ENCODE data around the gene HLX.

GRCh38 chr1:220876511-220877376 lies 2.5 kb upstream of the HLX start:
- TF ChIP-seq POLR2AphosphoS5 (IDR thresholded peaks at IDR 0.05; ENCODE audit: low read depth, low read length) (no peak), ELF1 (IDR thresholded peaks at IDR 0.05) (no peak), USF1 (IDR thresholded peaks at IDR 0.05; ENCODE audit: borderline replicate concordance, low read depth) (no peak), EP300 (IDR thresholded peaks at IDR 0.05; ENCODE audit: borderline replicate concordance in 1 of 2, low read depth in 1 of 2, low read length in 1 of 2) (no peak), GABPA (IDR thresholded peaks at IDR 0.05; ENCODE audit: low read depth) (no peak), TAF1 (IDR thresholded peaks at IDR 0.05; ENCODE audit: borderline replicate concordance, low read depth, low read length) (no peak), GATA2 (CRISPR knock-in tag; IDR thresholded peaks at IDR 0.05) (no peak)
- TF ChIP-seq, protein P1, sequence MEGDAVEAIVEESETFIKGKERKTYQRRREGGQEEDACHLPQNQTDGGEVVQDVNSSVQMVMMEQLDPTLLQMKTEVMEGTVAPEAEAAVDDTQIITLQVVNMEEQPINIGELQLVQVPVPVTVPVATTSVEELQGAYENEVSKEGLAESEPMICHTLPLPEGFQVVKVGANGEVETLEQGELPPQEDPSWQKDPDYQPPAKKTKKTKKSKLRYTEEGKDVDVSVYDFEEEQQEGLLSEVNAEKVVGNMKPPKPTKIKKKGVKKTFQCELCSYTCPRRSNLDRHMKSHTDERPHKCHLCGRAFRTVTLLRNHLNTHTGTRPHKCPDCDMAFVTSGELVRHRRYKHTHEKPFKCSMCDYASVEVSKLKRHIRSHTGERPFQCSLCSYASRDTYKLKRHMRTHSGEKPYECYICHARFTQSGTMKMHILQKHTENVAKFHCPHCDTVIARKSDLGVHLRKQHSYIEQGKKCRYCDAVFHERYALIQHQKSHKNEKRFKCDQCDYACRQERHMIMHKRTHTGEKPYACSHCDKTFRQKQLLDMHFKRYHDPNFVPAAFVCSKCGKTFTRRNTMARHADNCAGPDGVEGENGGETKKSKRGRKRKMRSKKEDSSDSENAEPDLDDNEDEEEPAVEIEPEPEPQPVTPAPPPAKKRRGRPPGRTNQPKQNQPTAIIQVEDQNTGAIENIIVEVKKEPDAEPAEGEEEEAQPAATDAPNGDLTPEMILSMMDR (IDR thresholded peaks at IDR 0.05): no peak
- TF ChIP-seq, protein P2, sequence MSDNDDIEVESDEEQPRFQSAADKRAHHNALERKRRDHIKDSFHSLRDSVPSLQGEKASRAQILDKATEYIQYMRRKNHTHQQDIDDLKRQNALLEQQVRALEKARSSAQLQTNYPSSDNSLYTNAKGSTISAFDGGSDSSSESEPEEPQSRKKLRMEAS (IDR thresholded peaks at IDR 0.05; ENCODE audit: low read depth): no peak

All from SK-N-SH (cell line).